Superior temporal gyrus (tissue), 1 donor: ENCODE results near the gene PHKG2.

ENCODE experiments used
- DNase-seq: peaks from one replicate; pipeline ENCODE4 v3.0.0-alpha.2; 2016; ENCODE audit errors: extremely low spot score

The PHKG2 gene

DNA sequence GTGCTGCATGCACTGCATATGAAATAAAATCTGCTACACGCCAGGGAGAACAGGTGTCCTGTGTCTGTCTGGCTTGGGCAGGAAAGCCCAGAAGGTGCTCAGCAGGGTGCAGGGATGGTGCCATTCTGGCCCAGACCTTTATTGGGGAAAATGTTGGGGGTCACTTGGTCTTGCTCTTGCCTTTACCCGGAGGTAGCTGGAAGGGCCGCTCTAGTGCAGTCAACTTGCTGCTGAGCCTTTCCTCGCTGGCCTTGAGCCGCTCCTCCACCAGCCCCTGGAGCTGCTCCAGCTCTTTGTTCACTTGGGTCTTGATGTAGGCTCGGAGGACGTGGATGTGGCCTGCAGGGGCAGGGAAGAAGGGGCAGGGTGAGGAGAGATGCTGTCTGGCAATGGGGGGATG is 9.1 kb downstream of the PHKG2 start:
- DNase-seq: no peak

DNA sequence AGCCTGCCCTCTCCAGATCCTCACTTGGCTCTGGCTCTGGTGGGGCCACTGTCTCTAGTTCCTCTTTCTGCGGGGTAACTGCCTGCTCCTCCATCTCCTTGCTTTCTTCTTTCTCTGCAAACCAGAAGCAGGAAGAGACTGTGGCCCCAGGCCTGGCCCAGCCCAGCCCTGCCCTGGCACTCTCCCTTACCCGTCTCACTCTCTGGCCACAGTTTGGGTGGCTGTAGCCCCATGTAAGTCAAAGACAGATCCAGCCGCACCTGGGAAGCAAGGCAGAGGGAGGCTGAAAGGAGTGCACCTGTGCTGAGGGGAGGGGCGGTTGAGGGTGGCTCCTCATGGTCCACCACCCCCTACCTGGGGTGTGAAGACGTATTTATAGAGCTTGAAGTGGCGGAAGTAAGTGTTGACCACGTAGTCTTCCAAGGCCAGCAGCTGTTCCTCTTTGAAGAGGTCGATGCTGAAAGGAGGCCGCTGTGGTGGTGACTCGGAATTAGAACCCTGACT is 10.8 kb downstream of the PHKG2 start:
- no peak for DNase-seq

GRCh38 chr16:30760001-30760559 is 11.9 kb downstream of the PHKG2 start:
- no peak for DNase-seq

DNA sequence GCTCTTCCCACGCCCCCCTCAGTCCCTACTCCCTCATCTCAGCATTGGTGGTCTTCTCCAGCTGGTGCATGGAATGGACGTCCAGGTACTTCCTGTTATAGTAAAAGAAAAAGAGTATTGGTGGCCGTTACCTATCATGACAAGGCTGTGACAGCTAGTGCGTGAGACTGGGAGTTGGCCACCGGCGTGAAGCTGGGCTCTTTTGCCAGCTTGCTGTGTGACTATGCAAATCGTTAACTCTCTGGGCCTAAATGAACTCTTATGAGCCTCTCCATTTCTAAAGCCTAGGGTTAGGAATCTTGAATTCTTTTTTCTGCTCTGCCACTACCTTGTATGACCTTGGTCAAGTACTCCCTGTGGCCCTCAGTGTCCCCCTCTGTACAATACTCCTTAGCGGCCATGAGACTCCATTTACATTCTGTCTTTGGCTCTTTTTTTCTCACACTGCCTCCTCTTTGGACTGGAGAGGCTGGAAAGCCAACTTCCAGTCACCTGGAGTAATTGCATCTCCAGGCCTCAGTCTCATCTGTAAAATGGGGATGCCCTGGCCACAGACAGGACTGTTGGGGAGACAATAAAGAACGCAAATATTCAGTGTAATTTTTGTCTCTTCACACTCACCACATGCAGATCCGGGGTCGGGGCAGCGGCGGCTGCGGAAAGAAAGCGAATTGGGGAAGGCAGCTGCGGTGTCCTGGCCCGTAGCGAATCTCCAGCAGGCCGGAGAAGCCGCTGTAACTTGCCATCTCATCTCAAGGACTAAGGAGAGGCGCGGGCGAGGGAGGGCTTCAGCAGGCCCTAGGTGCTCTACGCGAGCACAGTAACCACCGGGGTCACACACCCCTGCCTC is 12.6 kb downstream of the PHKG2 start:
- DNase-seq: no peak

DNA sequence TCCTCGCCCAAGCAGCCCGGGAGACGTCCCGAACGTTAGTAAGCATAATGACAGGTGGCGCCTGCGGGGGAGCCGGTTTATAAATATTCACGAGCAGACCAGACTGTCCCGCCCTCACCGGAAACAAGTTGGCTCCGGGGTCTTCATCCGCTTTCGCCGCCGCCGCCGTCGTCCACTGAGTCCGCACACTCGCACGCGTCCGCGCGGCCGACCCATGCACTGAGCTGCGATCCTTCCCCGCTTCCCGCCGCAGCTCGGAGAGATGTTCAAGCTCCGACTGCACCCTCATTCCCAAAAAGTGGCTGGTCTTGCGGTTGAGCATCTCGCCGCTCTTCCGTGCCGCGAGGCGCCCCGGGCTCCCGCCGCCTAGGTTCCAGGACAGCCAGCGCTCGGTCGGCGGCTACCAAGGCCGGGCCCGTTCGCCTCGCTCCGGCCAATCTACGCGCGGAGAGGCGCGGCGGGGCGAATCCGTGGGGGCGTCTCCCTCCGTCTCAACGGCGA is 13.3 kb downstream of the PHKG2 start:
- no peak for DNase-seq

- DNase-seq: peak; percentile 99
These were observed 14.0 kb downstream of the PHKG2 start, which contains the start of the genes CFAP119 and RNF40 for GRCh38 chr16:30761928-30762902. Gene CFAP119, minus strand, starts transcription at chr16:30762062. Its CDS starts 314 bp downstream, at chr16:30761748. Gene RNF40, plus strand, starts transcription at chr16:30762322. Its CDS starts 224 bp downstream, at chr16:30762546.

GRCh38 chr16:30762991-30763725 is 14.9 kb downstream of the PHKG2 start:
- no peak for DNase-seq

DNA sequence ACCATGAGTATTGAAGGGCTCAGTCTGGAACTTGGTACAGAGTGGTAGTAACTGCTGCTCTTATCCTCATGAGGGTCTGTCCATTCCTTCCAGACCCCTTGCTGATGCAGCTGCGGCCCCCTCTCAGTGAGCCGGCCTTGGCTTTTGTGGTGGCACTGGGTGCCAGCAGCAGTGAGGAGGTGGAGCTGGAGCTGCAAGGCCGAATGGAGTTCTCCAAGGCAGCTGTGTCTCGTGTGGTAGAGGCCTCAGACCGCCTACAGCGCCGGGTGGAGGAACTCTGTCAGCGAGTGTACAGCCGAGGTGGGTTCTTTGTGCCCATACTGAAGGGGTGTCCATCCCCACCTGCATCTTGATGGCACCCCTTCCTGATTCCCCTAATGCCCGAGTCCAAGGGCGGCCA is 15.9 kb downstream of the PHKG2 start:
- DNase-seq: no peak

- DNase-seq: no peak
These were observed 16.7 kb downstream of the PHKG2 start for GRCh38 chr16:30764816-30765465.

- DNase-seq: no peak
These were observed 18.1 kb downstream of the PHKG2 start for GRCh38 chr16:30766206-30766932.

DNA sequence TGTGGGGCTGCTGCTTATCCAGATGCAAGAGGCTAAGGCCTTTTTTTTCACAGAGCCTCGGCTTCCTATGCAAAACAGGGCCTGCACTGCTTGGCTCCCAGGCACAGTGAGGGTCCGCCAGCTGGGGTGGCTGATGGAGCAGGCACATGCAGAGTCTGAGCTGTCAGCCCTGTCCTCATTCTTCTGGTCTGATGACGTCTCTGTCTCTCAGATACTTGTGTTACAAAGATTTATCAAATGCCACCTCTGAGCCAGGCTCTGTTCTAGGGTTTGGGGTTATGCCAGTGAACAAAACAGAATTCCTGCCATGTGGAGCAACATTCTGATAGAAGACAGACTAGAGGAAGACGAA is 18.7 kb downstream of the PHKG2 start:
- DNase-seq: no peak

DNA sequence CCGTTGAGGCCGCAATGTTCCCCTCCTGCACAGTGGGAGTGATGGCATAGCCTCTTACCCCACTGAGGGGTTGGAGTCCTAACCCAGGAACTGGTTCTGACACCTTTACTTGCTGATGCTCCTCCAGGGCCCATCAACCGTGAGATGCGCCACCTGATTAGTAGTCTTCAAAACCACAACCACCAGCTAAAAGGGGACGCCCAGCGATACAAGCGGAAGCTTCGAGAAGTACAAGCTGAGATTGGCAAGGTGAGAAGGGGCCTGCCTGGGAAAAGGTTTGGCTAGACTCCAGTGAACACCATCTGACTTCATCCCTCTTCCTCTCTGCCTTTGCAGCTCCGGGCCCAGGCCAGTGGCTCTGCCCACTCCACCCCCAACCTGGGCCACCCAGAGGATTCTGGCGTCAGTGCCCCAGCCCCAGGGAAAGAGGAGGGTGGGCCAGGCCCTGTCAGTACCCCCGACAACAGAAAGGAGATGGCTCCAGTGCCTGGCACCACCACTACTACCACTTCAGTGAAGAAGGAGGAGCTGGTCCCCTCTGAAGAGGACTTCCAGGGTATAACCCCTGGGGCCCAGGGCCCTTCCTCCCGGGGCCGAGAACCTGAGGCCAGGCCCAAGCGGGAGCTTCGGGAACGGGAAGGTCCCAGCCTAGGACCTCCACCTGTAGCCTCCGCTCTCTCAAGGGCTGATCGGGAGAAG is 19.7 kb downstream of the PHKG2 start:
- DNase-seq: no peak

DNA sequence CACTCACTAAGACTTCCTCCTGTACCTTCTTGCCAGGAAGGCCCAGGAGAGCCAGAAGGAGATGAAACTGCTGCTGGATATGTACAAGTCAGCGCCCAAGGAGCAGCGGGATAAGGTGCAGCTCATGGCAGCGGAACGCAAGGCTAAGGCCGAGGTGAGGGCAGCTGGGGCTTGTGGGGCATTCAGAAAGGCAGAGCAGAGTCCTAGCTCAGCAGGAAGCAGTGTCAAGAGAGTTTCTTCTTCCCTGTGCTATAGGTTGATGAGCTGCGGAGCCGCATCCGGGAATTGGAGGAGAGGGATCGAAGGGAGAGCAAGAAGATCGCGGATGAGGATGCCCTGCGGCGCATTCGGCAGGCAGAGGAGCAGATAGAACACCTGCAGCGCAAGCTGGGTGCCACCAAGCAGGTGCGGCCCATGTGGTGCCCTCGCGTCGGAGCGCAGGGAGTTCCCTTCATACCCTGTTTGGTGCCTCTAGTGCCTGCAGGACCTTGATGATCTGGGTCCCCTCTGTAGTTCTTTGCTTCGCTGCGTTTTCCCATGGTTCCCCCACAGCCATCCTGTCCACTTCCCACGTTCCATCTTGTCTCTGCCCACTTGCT is 20.5 kb downstream of the PHKG2 start:
- DNase-seq: no peak

DNA sequence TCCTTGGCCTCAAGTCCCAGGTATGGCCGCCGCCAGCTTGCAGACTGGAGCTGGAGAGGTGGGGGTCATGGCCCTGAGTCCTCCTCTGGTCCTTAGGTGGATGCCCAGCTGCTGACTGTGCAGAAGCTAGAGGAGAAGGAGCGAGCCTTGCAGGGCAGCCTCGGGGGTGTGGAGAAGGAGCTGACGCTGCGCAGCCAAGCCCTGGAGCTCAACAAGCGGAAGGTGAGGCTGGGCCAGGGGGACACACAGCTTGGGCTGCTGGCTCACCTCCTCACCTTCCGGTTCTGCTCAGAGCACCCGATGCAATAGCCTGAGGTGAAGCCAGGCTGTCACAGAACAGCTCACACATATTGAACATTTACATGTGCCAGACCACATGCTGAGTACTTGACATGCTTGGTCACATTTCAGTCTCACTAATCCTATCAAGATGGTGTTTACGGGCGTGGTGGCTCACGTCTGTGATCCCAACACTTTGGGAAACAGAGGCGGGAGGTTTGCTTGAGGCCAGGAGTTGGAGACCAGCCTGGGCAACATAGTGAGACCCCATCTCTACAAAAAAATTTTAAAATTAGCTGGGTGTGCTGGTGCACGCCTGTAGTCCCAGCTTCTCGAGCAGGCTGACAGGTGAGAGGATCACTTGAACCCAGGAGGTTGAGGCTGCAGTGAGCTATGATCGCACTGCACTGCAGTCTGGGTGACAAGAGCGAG is 21.3 kb downstream of the PHKG2 start:
- DNase-seq: no peak

- DNase-seq: no peak
These were observed 23.5 kb downstream of the PHKG2 start for GRCh38 chr16:30771726-30772125.

GRCh38 chr16:30773826-30774225 is 25.6 kb downstream of the PHKG2 start:
- DNase-seq: no peak

DNA sequence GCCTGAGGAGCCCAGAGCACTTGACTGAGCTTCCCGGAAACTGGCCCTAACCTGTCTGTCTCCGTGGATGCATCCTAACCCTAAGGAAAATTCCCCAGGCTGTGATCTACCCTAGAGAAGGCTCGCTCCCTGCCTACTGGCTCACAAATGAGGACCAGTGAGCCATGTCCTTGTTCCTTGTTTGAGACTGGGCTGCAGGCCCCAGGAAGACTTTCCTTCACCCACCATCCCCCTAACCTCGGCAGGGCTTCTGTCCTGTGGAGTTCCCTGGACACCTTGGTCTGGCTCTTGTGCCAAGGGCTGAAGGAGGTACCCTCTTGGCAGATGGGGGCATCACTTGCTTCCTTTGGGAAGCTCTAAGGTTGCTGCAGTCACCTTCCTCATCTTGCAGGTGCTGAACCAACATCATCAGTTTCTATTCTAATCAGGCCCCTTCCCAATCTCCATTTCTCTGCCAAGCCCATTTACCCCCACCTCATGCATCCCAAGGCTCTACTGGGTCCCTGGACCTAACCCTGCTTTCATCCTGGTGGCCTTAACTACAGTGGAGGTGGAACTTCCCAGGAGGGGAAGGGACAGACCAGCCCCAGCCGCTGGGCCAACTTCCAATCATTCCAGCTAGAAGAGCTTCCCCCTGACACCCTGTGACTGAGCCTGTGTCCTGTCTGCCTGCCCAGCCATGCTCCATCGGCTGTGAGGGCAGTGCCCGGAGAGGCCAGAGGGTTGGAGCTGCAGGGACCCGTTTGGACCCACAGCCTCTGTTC is 26.3 kb downstream of the PHKG2 start:
- no peak for DNase-seq

GRCh38 chr16:30775131-30775391 is 26.8 kb downstream of the PHKG2 start:
- DNase-seq: no peak
